ENCODE data around the gene CHST15. TPM values are rescaled to one million over a fixed set of nuclear protein-coding genes. Genes with fewer than 3 reads are reported as not detected.

Gene CHST15
- total RNA-seq, 1 donor from 2014 or later = 1.5 TPM

DNA sequence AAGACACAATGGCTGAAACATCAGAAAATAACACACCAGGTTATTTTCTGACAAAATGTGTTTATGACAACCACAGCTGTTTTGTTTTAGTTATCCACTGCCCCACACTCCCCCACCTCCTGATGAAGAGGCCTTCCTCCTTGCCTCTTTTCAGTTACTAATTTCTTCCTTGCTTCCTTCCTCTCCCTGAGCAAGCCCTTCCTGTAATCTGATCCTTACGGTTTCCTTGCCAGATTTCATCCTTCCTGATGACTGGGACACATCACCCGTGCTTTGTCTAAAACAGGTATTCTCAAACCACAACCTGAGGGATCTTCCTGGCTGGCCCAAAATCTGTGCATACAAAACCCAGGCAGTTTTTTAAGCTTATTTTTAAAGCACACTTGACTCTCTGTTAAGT lies 39.4 kb downstream of the CHST15 start:
- H3K27ac Mint-ChIP-seq (ENCODE audit: unreplicated experiment) = peak overlapping the region; percentile 58
- TF ChIP-seq, protein P1, sequence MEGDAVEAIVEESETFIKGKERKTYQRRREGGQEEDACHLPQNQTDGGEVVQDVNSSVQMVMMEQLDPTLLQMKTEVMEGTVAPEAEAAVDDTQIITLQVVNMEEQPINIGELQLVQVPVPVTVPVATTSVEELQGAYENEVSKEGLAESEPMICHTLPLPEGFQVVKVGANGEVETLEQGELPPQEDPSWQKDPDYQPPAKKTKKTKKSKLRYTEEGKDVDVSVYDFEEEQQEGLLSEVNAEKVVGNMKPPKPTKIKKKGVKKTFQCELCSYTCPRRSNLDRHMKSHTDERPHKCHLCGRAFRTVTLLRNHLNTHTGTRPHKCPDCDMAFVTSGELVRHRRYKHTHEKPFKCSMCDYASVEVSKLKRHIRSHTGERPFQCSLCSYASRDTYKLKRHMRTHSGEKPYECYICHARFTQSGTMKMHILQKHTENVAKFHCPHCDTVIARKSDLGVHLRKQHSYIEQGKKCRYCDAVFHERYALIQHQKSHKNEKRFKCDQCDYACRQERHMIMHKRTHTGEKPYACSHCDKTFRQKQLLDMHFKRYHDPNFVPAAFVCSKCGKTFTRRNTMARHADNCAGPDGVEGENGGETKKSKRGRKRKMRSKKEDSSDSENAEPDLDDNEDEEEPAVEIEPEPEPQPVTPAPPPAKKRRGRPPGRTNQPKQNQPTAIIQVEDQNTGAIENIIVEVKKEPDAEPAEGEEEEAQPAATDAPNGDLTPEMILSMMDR (conservative IDR thresholded peaks at IDR 0.05) = no peak
- DNase-seq (ENCODE audit: low read depth, low spot score) = no peak
- H3K4me3 Mint-ChIP-seq = no peak overlapping the region
- H3K36me3 Mint-ChIP-seq (ENCODE audit: low read depth) = no peaks in the 10 kb centered on the region
- H3K9me3 Mint-ChIP-seq = no peaks in the 10 kb centered on the region
- no peaks in the 10 kb centered on the region for H3K27me3 Mint-ChIP-seq (ENCODE audit: low read depth)
- peaks cover 13% of the 10 kb centered on the region for H3K4me1 Mint-ChIP-seq

DNA sequence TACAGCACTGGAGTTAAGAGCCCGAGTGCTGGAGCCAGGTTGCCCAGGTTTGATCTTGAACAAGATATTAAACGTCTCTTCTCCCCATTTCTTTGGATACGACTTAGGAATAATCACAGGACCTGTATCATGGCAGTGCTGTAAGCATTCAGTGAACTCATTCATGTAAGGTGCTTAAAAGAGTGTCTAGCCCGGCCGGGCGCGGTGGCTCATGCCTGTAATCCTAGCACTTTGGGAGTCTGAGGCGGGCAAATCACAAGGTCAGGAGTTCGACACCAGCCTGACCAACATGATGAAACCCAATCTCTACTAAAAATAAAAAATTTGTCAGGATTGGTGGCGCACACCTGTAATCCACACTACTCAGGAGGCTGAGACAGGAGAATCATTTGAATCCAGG lies 40.8 kb downstream of the CHST15 start:
- Mint-ChIP-seq H3K4me3 (no peak overlapping the region), H3K27ac (ENCODE audit: unreplicated experiment) (no peak overlapping the region), H3K36me3 (ENCODE audit: low read depth) (no peaks in the 10 kb centered on the region), H3K9me3 (no peaks in the 10 kb centered on the region), H3K27me3 (ENCODE audit: low read depth) (no peaks in the 10 kb centered on the region), H3K4me1 (peaks cover 17% of the 10 kb centered on the region)
- TF ChIP-seq, protein P1 (conservative IDR thresholded peaks at IDR 0.05) = no peak
- no peak for DNase-seq (ENCODE audit: low read depth, low spot score)

DNA sequence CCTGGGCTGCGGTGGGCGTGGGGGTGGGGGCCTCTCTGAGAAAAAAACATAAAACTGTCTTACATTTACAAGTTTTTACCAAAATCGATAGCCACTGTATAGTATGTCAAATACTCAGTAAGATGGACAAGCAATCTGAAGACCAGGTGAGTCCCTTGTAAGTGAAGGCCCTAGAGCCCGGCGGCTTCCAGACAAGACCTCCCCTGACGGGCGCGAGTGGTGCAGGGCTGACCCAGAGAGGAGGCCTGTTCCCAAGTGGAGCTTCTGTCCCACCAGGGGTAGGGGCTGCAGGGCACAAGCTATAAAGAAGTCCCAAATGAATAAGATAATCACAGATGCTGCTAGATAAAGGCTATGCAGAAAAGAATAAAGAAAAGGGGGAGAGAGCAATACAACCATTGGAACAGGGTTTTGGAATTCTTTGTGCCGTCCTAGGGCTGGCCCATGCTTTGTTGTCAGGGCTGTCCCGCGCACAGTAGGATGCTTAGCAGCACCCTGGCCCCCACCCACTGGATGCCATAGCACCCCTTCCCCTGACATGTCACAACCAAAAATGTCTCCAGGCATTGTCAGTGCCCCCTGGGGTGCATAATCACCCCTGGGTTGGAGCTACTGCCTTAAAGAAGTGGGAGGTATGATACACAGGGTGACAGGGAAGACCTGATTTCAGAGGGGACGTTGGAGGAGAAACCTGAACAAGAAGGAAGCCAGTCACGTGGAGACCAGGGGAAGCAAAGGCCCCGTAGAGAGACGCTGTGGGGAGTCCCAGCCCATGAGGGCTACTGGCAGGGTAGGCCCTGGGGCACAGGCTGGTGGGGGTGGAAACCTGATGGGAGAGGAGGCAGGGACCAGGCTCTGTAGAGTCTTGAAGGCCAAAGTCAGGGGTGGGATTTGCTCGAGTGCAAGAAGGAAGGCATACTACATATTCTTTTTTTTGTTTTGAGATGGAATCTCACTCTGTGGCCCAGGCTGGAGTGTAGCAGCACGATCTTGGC lies 43.1 kb downstream of the CHST15 start:
- peak overlapping the region; percentile 8 for H3K27ac Mint-ChIP-seq (ENCODE audit: unreplicated experiment)
- peaks cover 3% of the 10 kb centered on the region for H3K27me3 Mint-ChIP-seq (ENCODE audit: low read depth)
- H3K4me1 Mint-ChIP-seq = peaks cover 14% of the 10 kb centered on the region
- TF ChIP-seq, protein P1 (conservative IDR thresholded peaks at IDR 0.05) = no peak
- no peak for DNase-seq (ENCODE audit: low read depth, low spot score)
- no peak overlapping the region for H3K4me3 Mint-ChIP-seq
- no peaks in the 10 kb centered on the region for H3K36me3 Mint-ChIP-seq (ENCODE audit: low read depth)
- no peaks in the 10 kb centered on the region for H3K9me3 Mint-ChIP-seq

DNA sequence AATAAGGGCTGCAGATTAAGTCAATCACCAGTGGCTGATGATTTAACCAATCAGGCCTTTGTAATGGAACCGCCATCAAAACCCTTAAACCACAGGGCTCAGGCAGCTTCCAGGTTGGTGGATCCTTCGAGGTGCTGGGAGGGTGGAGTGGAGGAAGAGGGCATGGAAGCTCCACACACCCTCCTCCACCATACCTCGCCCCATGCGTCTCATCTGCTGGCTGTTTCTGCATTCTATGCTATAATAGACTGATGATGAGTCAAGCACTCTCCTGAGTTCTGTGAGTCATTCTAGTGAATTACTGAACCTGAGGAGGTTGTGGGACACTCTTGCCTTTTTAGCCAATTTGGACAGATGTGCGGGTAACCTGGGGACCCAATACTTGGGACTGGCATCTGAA lies 43.9 kb downstream of the CHST15 start:
- Mint-ChIP-seq H3K27me3 (ENCODE audit: low read depth) (peaks cover 3% of the 10 kb centered on the region), H3K4me1 (peaks cover 14% of the 10 kb centered on the region), H3K4me3 (no peak overlapping the region), H3K36me3 (ENCODE audit: low read depth) (no peaks in the 10 kb centered on the region), H3K9me3 (no peaks in the 10 kb centered on the region), H3K27ac (ENCODE audit: unreplicated experiment) (no peak overlapping the region)
- TF ChIP-seq, protein P1 (conservative IDR thresholded peaks at IDR 0.05) = no peak
- no peak for DNase-seq (ENCODE audit: low read depth, low spot score)

DNA sequence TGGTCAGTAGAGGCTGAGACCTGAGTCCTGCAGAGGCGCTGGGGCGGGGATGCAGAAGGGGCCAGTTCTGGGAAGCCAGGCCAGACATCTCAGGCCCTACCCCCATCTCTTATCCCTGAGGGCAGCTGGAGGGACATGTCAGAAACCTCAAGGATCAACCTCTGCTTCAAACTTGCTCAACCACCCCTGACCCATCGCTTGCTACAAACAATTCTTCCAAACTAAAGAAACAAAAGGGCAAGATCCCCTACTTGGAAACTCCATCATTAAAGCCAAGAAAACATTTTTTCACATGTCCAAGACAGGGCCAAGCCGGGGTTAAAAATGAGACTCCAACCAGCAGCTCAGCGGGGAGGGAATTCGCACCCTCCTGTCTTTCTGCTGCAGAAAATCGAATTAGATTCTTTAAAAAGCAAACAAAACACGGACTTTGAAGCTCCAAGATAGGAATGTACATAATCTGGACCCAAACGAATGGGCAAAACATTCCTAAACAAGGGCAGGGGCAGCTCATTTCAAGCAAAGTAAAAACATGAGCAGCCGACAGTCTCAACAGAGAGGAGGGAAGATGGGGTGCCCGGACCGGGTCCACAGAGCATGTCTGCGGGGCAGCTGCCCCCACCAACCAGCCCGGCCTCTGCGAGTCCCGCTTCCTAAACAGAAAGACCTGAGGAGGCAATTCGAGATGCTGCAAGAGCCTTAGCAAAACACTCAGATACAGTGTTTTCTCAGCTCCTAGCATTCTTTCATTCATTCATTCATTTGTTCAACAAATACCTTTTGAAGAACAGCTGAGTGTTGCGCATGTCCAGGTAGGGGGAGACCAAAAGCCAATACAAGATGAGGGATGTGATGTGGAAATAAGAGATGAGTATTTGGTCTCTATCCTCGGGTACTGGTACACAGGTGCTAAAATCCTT lies 44.8 kb downstream of the CHST15 start:
- no peak overlapping the region for H3K4me3 Mint-ChIP-seq
- H3K4me1 Mint-ChIP-seq = peaks cover 10% of the 10 kb centered on the region
- no peak overlapping the region for H3K27ac Mint-ChIP-seq (ENCODE audit: unreplicated experiment)
- TF ChIP-seq, protein P1 (conservative IDR thresholded peaks at IDR 0.05) = no peak
- peaks cover 5% of the 10 kb centered on the region for H3K27me3 Mint-ChIP-seq (ENCODE audit: low read depth)
- no peak for DNase-seq (ENCODE audit: low read depth, low spot score)
- H3K9me3 Mint-ChIP-seq = no peaks in the 10 kb centered on the region
- H3K36me3 Mint-ChIP-seq (ENCODE audit: low read depth) = no peaks in the 10 kb centered on the region
